Measurements from ENCODE around the gene PKLR.
"Not testable (repeated sequence)": the region's sequence is repeated elsewhere in the genome, so short reads cannot be mapped to it uniquely, and the experiment has no call there.

The PKLR gene

DNA sequence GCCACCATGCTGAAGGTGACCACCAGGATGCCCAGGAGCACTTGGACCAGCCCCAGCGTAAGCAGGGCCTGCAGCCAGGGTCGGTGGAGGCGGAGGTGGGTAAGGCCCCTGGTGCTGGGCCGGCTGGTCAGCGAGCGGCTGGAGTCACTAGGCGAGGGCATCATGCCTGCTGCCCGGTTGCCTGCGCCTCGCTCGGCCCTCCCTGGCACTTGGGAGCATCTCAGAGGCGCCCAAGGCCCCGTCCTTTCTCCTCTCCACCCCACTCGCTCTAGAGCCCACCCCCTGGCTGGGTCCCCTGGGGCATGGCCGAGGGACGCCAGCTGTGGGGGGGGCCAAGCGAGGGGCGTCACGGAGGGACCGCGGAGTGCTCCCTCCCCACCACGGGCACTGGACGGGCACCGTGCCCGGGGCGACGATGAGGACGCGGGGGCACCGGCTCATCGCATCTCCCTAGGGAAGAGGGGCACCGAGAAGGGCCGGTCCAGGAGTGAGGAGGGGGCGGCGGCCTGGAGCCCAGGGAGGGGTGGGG is 46.5 kb downstream of the PKLR start:
- DNase-seq (ENCODE audit: low spot score): peak; percentile 6

DNA sequence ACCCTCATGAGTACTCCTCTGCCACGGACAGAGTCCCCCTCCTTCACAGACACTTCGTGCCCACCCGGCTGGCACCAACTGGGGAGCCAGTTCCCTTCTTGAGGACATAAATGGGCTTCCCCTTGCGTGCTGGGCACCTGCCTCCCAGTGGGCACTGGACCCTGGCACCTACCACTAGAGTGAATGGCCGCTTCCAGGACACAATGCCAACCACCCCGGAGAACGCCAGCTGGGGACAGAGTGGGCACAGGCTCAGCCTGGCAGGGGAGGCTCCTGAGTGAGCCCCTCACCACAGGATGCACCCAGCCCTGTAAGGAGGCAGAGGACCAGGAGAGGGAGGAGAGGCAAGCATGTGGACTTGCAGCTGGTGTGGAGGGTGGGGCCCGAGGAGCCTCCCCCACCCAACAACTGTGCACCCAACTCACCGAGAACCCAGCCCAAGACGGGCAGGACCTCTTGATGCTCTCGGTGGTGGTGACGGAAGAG is 47.0 kb downstream of the PKLR start:
- DNase-seq (ENCODE audit: low spot score): no peak

DNA sequence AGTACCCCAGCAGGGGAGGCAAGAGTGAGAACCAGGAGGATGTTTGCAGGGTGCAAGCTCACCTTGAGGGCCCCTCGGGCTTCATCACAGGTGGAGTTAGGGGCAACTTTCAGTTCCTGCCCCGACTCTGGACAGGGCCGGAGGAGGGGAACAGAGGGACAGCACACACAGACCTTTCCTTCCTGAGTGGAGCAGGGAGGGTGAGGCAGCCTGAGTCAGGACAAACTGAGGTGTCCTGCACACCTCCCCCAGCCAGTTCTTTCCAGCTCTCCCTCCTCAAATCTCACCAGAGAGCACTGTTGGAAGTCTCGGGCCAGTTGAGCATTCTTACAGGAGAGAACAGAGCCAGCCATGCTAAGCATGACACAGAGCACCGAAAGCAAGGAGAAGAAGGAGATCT is 47.4 kb downstream of the PKLR start:
- peak; percentile 44 for DNase-seq (ENCODE audit: low spot score)

DNA sequence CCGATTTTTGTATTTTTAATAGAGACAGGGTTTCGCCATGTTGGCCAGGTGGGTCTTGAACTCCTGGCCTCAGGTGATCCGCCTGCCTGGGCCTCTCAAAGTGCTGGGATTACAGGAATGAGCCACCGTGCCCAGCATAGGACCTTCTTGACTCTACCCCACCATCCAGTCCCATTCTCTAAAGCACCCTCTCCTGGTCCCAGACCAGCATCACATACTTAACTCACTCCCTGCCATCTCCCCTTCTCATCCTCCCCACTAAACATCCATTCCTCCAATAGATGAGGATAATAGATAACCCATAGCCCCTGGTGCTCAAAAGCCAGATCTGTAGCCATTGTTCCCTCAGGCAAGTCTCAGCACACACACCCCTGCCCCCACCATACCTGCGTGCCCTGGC is 48.0 kb downstream of the PKLR start:
- no peak for DNase-seq (ENCODE audit: low spot score)

DNA sequence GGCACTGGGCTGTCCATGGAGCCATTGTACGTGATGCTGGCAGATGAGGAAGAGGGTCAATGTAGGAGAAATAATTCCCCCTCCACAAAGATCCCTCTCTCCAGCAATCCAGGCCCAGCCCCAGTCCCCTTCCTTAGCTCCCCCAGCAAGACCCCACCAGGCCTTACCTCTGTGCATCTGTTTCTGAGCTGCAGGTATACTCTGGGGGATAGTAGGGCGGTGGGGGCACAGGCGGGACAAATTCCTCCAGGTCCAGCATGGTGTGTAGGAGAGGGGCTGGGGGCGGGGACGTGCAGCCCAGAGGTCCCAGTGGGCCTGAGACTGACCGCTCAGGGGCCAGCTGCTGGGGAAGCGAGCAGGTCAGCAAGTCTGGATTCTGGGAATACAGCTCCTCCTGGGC is 49.7 kb downstream of the PKLR start:
- DNase-seq (ENCODE audit: low spot score): no peak

DNA sequence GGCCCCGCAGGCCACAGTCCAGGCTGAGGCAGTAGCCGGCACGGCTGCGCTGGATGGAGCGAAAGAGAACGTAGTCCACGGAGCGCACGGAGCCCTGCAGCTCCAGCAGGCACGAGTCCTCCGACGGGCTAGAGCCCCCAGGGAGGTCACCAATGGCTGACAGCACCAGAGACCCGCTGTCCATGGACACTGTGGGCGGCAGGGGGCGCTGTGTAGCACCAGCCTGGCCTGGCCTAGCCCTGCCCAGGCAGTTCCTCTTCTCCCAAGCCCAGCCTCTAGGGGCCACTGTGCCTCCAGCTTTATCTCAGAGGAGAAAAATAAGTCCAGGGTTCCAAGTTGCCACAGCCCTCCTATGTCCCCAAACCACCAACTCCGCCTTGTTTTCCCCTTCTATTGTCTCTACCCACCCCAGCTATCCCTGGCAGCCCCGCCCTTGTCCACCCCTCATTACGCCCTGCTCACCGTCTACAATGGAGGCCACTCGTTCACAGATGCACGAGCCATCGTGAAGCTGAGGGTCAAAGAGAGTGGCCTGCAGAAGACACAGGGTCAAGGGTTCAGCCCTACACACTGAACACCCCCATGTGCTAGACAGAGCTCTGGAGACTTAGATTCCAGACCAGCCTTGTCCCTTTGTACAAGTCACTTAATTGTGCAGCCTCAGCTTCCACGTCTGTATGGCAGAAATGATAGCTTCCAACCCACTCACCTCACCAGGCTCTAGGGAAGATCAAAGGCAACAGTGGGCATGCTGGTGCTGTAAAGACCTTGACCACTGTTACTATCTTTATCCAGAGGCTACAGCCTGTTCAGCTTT is 50.4 kb downstream of the PKLR start:
- peak; percentile 90 for DNase-seq (ENCODE audit: low spot score)

DNA sequence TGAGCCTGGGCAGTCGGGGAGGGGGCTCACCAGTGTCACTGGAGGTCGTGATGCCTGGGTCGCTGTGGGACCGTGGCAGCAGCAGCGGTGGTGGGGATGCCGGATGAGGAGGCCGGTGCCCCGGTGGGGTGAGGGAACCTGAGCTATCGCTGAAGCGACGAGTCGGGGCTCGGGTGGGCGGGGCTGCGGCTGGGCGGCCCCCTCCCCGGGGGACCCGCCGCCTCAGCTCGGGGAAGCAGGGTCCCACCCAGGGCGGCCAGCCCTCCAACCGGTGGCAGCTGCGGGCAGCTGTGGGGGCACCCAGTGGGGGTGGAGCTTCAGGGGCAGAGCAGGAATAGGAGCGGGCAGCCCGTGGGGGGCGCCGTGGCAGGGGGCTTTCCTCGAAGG is 51.0 kb downstream of the PKLR start:
- DNase-seq (ENCODE audit: low spot score): no peak

DNA sequence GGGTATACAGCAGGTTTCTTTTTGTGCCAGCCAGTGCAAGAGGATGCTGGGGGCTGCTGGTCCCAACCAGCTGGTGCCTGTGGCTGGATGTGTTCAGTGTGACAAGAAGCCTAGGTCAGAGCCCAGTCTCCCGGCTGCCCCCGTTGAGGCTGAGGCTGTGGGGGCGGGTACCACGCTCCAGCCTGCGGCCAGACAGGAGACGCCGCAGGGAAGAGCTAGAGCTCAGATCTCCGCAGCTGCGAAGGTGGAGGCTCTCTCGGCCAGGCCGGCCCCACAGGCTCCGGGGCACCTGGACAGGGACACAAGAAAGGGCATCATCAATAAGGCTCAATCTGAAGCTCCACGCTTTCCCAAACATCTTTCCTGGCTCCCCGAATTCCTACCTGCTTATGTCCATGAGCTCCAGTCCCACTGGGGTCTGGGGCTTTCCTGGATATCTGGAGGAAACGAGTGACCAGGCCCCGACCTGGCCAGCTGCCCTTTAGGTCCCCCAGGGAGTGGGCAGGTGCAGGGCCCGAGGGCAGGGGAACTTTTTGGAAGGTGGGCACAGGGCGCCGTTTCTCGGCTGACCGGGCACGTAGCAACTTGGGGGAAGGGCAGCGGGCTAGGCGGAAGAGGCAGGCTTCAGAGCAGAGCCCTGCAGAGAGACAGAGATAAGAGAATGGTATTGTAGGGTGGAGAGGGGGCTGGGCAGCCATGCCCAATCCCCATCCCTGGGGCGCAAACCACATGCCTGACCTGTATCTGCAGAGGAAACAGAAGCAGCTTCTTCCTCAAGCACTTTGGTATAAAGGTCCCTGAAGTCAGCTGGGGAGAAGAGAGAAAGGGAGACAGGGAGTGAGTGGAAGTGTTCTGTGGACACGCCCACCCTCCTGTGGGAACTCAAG is 53.3 kb downstream of the PKLR start:
- no peak for DNase-seq (ENCODE audit: low spot score)

DNA sequence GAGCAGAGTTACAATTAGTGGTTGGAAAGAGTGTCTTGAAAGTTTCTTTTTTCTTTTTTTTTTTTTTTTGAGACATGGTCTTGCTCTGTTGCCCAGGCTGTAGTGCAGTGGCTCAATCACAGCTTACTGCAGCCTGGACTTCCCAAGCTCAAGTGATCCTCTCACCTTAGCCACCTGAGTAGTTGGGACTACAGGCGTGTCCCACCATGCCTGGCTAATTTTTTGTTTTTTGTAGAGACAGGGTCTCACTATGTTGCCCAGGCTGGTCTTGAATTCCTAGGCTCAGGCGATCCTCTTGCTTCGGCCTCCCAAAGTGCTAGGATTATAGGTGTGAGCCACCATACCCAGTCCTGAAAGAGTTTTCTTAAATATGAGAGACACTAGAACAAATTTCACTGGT is 54.4 kb downstream of the PKLR start:
- DNase-seq (ENCODE audit: low spot score): not testable (repeated sequence)

DNA sequence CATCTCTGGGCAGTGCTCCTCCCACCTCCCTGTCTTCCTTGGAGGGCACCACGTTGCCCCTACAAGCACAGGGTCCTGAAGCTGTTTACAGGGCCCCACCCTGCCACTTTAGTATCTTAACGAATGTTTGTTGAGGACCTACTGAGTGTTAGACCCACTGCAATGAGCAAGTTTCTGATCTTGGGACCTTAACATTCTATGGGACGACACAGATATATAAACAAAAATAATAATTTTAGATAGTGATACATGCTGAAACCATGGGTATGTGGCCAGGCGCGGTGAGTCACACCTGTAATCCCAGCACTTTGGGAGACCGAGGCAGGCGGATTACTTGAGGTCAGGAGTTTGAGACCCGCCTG is 56.1 kb downstream of the PKLR start:
- DNase-seq (ENCODE audit: low spot score): no peak

DNA sequence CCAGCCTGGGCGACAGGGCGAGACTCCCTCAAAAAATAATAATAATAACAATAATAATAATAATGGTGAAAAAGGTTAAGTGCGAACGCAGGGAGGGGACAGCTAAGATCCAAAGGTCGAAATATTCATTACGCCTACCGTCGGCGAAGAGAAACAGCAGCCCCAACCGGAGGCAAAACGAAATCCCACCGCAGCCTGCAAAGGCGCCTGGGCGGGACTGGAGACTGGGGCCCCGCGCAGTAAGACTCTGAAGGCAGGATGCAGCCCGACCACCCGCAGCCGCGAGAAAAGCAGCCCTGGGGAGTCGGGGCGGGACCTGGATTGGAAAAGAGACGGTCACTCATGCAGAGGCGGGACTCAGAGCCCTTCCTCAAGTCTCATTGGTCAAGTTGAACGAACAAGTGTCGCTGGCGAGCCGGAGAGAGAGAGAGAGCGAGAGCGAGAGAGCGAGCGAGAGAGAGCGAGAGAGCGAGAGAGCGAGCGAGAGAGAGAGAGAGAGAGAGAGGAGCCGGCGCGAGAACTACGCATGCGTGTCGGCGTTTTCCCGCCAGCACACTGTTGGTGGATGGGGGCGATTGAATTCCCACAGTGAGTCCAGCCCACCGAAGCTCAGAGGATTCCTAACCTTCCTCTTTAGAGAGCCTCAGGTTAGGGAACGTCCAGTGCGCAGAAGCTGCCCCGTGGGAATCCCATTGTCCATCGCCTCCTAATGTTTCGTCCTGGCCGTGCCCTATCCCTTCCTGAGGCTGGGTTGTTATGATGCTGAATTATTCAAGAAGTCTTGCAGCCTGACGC is 56.7 kb downstream of the PKLR start:
- peak; percentile 99 for DNase-seq (ENCODE audit: low spot score)

DNA sequence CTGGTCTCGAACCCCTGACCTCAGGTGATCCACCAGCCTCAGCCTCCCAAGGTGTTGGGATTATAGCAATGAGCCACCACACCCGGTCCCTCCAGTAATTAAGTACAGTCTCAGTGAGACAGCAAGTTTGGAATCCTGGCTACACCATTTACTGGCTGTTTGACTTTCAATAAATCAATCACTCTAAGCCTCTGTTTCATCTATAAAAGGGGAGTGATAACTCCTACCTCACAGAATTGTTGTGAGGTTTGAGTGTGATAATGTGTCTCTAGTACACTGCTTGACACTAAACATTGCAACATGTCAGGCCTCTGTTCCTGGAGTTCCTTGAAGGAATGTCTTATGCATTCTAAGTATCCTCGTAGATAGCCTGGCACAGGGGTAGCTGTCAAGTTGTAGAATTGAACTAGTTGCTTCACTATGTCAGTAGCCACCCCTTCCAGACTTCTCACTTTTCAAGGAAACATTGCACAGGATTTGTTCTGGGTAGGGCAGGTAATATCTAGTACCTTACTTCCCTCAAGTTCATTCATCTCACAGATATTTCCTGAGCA is 58.4 kb downstream of the PKLR start:
- DNase-seq (ENCODE audit: low spot score): no peak

DNA sequence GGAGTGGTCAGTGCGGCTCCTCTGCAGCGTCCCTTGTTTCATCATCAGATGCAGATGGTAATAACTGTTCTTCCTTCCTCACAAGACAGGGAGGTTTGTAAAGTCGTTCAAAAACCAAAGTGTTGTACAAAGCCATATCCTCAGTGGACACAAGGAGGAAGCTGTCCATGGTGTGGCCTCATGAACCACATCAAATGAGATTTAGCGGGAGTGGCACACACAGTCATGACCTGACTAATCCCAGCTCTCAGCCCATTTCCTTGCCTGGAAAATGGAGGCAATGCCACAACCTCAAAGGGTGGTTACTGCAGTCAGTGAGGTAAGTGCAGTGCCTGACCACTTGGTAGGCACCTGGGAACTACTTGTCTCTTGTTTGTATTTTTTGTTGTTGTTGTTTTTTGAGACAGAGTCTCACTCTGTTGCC is 59.4 kb downstream of the PKLR start:
- DNase-seq (ENCODE audit: low spot score): no peak

DNA sequence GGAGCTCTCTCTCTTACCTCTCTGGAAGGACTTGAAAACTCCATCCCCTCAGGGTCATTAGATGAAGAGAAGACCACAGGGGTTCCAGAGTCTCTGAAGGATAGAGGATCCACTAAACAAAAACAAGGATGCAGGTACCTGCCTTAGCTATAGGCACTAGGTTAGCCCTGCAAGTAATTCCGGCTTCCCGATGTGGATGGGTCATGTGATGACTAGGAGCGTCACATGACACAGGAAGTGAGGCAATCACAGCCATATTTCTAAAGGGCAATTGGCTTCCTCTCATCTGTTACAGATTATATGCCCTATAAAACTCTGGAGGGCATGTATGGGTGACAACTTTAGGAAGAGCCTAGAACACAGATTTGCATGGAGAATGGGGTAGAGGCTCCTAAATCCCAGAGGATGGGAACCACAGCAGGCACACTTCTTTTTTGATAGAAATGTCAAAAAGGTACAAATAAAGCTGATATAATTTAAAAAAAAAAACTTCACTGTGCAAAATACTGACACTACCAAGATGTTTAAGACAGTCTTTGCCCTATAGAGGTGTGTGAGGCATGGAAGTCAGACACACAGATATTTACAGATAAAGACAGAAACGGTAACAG is 60.1 kb downstream of the PKLR start:
- DNase-seq (ENCODE audit: low spot score): peak; percentile 80

Measured in kidney tubule cell (primary cell).